Transverse colon (tissue), 4 donors: ENCODE data around the gene FARP1. TPM values are rescaled to one million over a fixed set of nuclear protein-coding genes. Genes with fewer than 3 reads are reported as not detected.

Source experiments
- DNase-seq: peaks from one replicate; pipeline ENCODE4 v3.0.0-alpha.2; 2019
- H3K27ac ChIP-seq, 4 donors: fragments of 200-600 bp; sonication (generic); 2 replicates each; pipeline ENCODE4 v1.5.1; 2016 to 2018; ENCODE audit warnings: inconsistent platforms in 4 of 4
- H3K27me3 ChIP-seq: fragments of 200-600 bp; sonication (generic); 2 replicates; pipeline ENCODE4 v1.5.1; 2017; ENCODE audit warnings: inconsistent platforms
- H3K36me3 ChIP-seq, 4 donors: fragments of 200-600 bp; sonication (generic); 2 replicates each; pipeline ENCODE4 v1.5.1; 2017 to 2019; ENCODE audit warnings: inconsistent platforms in 4 of 4
- H3K4me1 ChIP-seq, 4 donors: fragments of 200-600 bp; sonication (generic); 2 replicates each; pipeline ENCODE4 v1.5.1; 2017 to 2020; ENCODE audit warnings: inconsistent platforms in 4 of 4
- H3K4me3 ChIP-seq, 4 donors: fragments of 200-600 bp; sonication (generic); 1 replicate in 1 of 4; 2 replicates in 3 of 4; pipeline versions ENCODE4 v1.5.1 to v1.6.1; 2017 to 2019; ENCODE audit warnings: inconsistent platforms in 4 of 4
- H3K9me3 ChIP-seq, 2 donors: fragments of 200-600 bp; sonication (generic); 2 replicates each; pipeline ENCODE4 v1.5.1; 2017 to 2019; ENCODE audit warnings: inconsistent platforms in 2 of 2
- EP300 ChIP-seq: sonication (generic); formaldehyde crosslinking; IDR thresholded peaks from one replicate; pipeline ENCODE4 v1.6.1; 2017; ENCODE audit warnings: antibody characterized with exemption, low read depth
- POLR2A ChIP-seq: fragments of 450-650 bp; IDR thresholded peaks from one replicate; pipeline ENCODE4 v1.6.1; 2016; ENCODE audit warnings: antibody characterized with exemption, mild to moderate bottlenecking, moderate library complexity
- POLR2AphosphoS5 ChIP-seq, 3 donors: sonication (generic); formaldehyde crosslinking; IDR thresholded peaks; one replicate each; pipeline ENCODE4 v1.6.1; 2016; ENCODE audit warnings: antibody characterized with exemption in 3 of 3
- WGBS, 2 donors: methylation state at CpG; one replicate each; pipeline ENCODE4 v1.1.5; 2018; ENCODE audit warnings: low coverage in 1 of 2; 5-methylcytosine and 5-hydroxymethylcytosine counted together
- in situ Hi-C, 4 donors: fragments of 200-750 bp; cut with MboI; loops; one replicate each; pipeline versions ENCODE4 v1.15.0 to v1.15.1; 2017; ENCODE audit warnings: low sequenced_read_pairs in 3 of 4, low pct_ligation_motif_present in 1 of 4, low pct_unique_long_range_greater_than_20kb in 1 of 4
- intact Hi-C: fragments of 100-400 bp; cut with DNase I; formaldehyde crosslinking; loops from one replicate; pipeline ENCODE4 v1.15.1; 2023; ENCODE audit warnings: low total_unique reads
- total RNA-seq, 4 donors: library from RNA; depleted of rRNA; stranded (reverse); fragments of >200 nt; gene quantifications; one replicate each; pipeline ENCODE4 v1.1.0, GENCODE V29; 2016
- TF ChIP-seq, protein P1 (sequence below), 5 experiments: fragments of 200-600 bp in 3 of 5; fragments of 450-650 bp in 2 of 5; sonication (generic) in 3 of 5; IDR thresholded peaks; 1 replicate in 2 of 5; 2 replicates in 3 of 5; pipeline ENCODE4 v1.5.1; 2016 to 2017; ENCODE audit warnings: antibody characterized with exemption in 5 of 5, inconsistent platforms in 3 of 5, mild to moderate bottlenecking in 2 of 5, moderate library complexity in 1 of 5

The FARP1 gene
- total RNA-seq, 4 donors from 2014 or later: 32.8 to 41.8 (median 38.3) TPM

- TF ChIP-seq POLR2A (no peak), POLR2AphosphoS5 (IDR thresholded peaks at IDR 0.05) (no peak), EP300 (no peak)
- TF ChIP-seq, protein P1, sequence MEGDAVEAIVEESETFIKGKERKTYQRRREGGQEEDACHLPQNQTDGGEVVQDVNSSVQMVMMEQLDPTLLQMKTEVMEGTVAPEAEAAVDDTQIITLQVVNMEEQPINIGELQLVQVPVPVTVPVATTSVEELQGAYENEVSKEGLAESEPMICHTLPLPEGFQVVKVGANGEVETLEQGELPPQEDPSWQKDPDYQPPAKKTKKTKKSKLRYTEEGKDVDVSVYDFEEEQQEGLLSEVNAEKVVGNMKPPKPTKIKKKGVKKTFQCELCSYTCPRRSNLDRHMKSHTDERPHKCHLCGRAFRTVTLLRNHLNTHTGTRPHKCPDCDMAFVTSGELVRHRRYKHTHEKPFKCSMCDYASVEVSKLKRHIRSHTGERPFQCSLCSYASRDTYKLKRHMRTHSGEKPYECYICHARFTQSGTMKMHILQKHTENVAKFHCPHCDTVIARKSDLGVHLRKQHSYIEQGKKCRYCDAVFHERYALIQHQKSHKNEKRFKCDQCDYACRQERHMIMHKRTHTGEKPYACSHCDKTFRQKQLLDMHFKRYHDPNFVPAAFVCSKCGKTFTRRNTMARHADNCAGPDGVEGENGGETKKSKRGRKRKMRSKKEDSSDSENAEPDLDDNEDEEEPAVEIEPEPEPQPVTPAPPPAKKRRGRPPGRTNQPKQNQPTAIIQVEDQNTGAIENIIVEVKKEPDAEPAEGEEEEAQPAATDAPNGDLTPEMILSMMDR (IDR thresholded peaks at IDR 0.05): no peak
- Histone ChIP-seq H3K9me3 (no peaks in the 10 kb centered on the region), H3K4me3 (no peak overlapping the region), H3K27me3 (no peaks in the 10 kb centered on the region), H3K36me3 (no peaks in the 10 kb centered on the region), H3K27ac (no peak overlapping the region), H3K4me1 (peaks cover 0 to 7% (median 0%) of the 10 kb centered on the region in 4 donors)
- in situ Hi-C loops (no loop called here), intact Hi-C loops (no loop called here)
- no peak for DNase-seq
- 65% methylated on average over 2 of the region's 2 CpGs; no CpG with 5 or more reads in 1 of the 2 donors for WGBS, 2 donors
These were observed 148.8 kb downstream of the FARP1 start for GRCh38 chr13:98291658-98292057.

DNA sequence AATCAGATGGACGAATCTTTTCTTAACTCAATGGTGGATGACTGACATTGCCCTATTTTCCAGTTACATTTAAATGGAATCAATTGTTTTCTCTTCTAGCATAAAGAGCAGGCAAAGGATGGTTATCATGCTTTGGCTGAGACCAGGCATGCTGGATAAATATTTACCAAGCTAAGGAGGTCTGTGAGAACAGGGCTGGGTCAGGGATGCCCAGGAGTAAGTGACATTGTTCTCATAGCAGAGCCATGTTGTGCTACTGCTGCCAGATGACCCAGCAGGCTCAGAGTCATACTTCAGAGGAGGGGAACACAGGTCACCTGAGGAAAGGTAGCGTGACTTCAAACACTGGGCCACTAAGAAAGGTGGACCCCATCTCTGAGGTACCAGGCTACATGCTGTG lies 150.2 kb downstream of the FARP1 start:
- Histone ChIP-seq H3K4me3 (no peak overlapping the region), H3K4me1 (peaks cover 0 to 16% (median 4%) of the 10 kb centered on the region in 4 donors), H3K36me3 (no peaks in the 10 kb centered on the region), H3K9me3 (no peaks in the 10 kb centered on the region), H3K27ac (no peak overlapping the region), H3K27me3 (no peaks in the 10 kb centered on the region)
- no peak for DNase-seq
- 33 to 65% methylated on average over 1 to 2 of the region's 2 CpGs for WGBS, 2 donors
- TF ChIP-seq, protein P1 (IDR thresholded peaks at IDR 0.05): no peak
- no peak for TF ChIP-seq EP300
- in situ Hi-C loops: no loop called here
- intact Hi-C loops: no loop called here

DNA sequence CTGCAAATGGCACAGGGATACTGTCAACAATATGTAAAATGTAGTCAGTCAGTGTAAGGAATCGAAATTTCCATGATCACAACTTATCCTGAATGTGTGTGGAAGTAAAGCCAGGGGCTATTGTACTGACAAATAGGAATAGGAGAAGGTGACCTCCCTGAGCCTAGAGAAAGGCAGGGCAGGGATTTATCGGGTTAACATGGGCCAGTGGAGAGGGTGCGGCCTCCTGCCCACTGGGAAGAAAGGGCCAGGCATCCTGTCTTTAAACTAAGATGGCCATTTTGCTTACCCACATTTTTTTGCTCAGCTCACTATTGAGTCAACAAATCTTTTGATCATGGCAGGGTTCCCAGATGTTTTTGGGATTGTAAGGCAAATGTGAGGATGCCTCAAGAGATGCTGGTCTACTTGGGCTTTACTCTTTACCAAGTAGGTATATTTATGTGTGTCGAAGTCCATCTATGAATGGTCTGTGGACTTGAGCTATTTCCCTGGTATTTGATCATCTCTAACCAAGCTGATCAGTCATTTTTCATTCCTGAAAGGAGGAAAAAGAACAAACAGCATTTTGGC lies 150.8 kb downstream of the FARP1 start:
- no peak for TF ChIP-seq POLR2AphosphoS5 (IDR thresholded peaks at IDR 0.05)
- TF ChIP-seq EP300: no peak
- TF ChIP-seq, protein P1 (IDR thresholded peaks at IDR 0.05): no peak
- TF ChIP-seq POLR2A: no peak
- Histone ChIP-seq H3K27ac (no peak overlapping the region), H3K9me3 (no peaks in the 10 kb centered on the region), H3K27me3 (no peaks in the 10 kb centered on the region), H3K4me1 (peaks cover 0 to 16% (median 4%) of the 10 kb centered on the region in 4 donors), H3K4me3 (no peak overlapping the region), H3K36me3 (no peaks in the 10 kb centered on the region)
- in situ Hi-C loops: no loop called here
- intact Hi-C loops: no loop called here
- DNase-seq: no peak
- 78 to 80% methylated on average over 3 to 4 of the region's 4 CpGs for WGBS, 2 donors

GRCh38 chr13:98295371-98295770 lies 152.5 kb downstream of the FARP1 start:
- no peaks in the 10 kb centered on the region for H3K9me3 ChIP-seq

More at GRCh38 chr13:98295371-98295770, 152.5 kb downstream of the FARP1 start:
- Histone ChIP-seq H3K27me3 (no peaks in the 10 kb centered on the region), H3K4me1 (peaks cover 12 to 26% (median 18%) of the 10 kb centered on the region in 4 donors), H3K27ac (no peak overlapping the region), H3K4me3 (no peak overlapping the region), H3K36me3 (no peaks in the 10 kb centered on the region)
- intact Hi-C loops: no loop called here
- no peak for DNase-seq
- in situ Hi-C loops: no loop called here
- 62 to 67% methylated on average over 2 of the region's 2 CpGs for WGBS, 2 donors
- TF ChIP-seq EP300 (no peak), POLR2A (no peak), POLR2AphosphoS5 (IDR thresholded peaks at IDR 0.05) (no peak)
- TF ChIP-seq, protein P1 (IDR thresholded peaks at IDR 0.05): no peak
